GM23248 (cell line): ENCODE measurements around the gene SLC6A19.

Experiments used
- EZH2 ChIP-seq: fragments of 200-600 bp; sonication (generic); IDR thresholded peaks from 2 replicates; pipeline ENCODE4 v1.6.1; 2018; ENCODE audit warnings: antibody characterized with exemption, mild to moderate bottlenecking; ENCODE audit not compliant: insufficient read depth, poor library complexity, severe bottlenecking
- EZH2phosphoT487 ChIP-seq: fragments of 200-600 bp; sonication (generic); IDR thresholded peaks from 2 replicates; pipeline ENCODE4 v1.6.1; 2018; ENCODE audit warnings: antibody characterized with exemption, moderate library complexity, mild to moderate bottlenecking, low read depth; ENCODE audit not compliant: insufficient read depth

GRCh38 chr5:1211701-1212100 is 10.3 kb downstream of the SLC6A19 start:
- no peak for TF ChIP-seq EZH2
- TF ChIP-seq EZH2phosphoT487, result no peak
